NT2/D1 (cell line): ENCODE results near the gene CACNA1C.

ENCODE experiments used
- SUZ12 ChIP-seq: IDR thresholded peaks from 2 replicates; pipeline ENCODE4 v1.6.1; 2011; ENCODE audit not compliant: insufficient read length, insufficient read depth; ENCODE audit errors: extremely low read depth
- YY1 ChIP-seq: IDR thresholded peaks from 2 replicates; pipeline ENCODE4 v1.6.1; 2011; ENCODE audit not compliant: insufficient read length, insufficient read depth
- ZNF274 ChIP-seq: IDR thresholded peaks from 2 replicates; pipeline ENCODE4 v1.6.1; 2011; ENCODE audit warnings: mild to moderate bottlenecking, low read depth, low read length

DNA sequence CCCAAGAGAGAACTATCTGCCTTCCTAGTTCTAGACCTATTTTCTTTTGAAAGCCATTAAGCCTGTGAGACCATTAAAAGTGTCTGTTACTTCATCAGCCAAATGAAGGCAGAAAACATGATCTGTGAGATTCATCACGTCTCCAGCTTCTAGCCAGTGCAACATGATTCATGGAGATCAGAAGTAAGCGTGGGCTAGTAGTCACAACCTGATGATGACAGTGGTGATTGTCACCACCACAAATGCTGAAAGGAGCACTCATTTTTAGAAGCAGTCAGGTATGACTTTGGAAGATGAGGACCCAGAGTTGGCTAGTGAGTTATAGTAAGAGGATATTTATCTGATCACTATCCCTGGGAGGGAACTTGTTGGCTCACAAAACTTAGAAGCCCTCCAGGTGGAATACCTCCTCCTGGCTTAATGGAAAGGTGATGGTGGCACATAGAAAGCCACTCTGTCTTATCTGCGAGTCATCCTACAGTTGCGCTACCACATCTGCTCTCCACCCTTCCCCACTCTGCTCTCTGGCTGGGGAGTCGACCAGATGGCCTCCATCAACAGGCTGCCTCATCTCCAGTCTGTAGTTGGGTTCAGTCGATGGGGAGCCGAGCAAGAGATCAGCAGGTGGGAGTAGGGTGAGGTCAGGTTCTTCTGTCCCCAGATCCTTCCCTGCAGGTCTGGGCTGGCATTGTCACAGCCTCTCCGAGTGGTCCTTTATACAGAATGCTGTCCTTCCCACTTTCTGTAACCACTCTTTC, 424.4 kb downstream of the CACNA1C start:
- TF ChIP-seq ZNF274 (no peak), YY1 (no peak), SUZ12 (no peak)
